Esophagus muscularis mucosa (tissue), 4 donors: ENCODE results near the gene RFX3.

Experiments used
- CTCF ChIP-seq, 3 experiments: fragments of 200-600 bp in 2 of 3; fragments of 450-650 bp in 1 of 3; sonication (generic) in 2 of 3; IDR thresholded peaks; one replicate each; pipeline ENCODE4 v1.5.1; 2017 to 2019; ENCODE audit warnings: antibody characterized with exemption in 3 of 3, mild to moderate bottlenecking in 2 of 3, moderate library complexity in 1 of 3
- EP300 ChIP-seq: sonication (generic); formaldehyde crosslinking; IDR thresholded peaks from one replicate; pipeline ENCODE4 v1.6.1; 2017; ENCODE audit warnings: antibody characterized with exemption
- POLR2A ChIP-seq: fragments of 450-650 bp; IDR thresholded peaks from one replicate; pipeline ENCODE4 v1.6.1; 2017; ENCODE audit warnings: antibody characterized with exemption, moderate library complexity, mild to moderate bottlenecking, low read depth
- POLR2AphosphoS5 ChIP-seq, 2 donors: sonication (generic); formaldehyde crosslinking; IDR thresholded peaks; one replicate each; pipeline ENCODE4 v1.6.1; 2017; ENCODE audit warnings: antibody characterized with exemption in 2 of 2

GRCh38 chr9:3181049-3181953 is 344.5 kb downstream of the RFX3 start:
- TF ChIP-seq CTCF (IDR thresholded peaks at IDR 0.05) = peak; percentile 29 to 49 (median 34)
- TF ChIP-seq EP300 = no peak
- no peak for TF ChIP-seq POLR2A
- TF ChIP-seq POLR2AphosphoS5 (IDR thresholded peaks at IDR 0.05) = no peak
